Left ventricle myocardium superior (tissue), 1 donor: ENCODE results near the gene KDSR. TPM values are rescaled to one million over a fixed set of nuclear protein-coding genes. Genes with fewer than 3 reads are reported as not detected.

Experiments used
- ATAC-seq: fragments of 200-7000 bp; cut with Tn5 transposase; one replicate; pipeline ENCODE4 v1.9.1; 2020; ENCODE audit warnings: mild to moderate bottlenecking, moderate library complexity
- DNase-seq: peaks from one replicate; pipeline ENCODE4 v3.0.0-alpha.2; 2020
- intact Hi-C: fragments of 100-400 bp; cut with micrococcal nuclease; formaldehyde crosslinking; loops from one replicate; pipeline ENCODE4 v1.11.0; 2022
- total RNA-seq: library from RNA; stranded (reverse); fragmentation: NEBNext Ultra II Directional; extraction: Animal tissue kit (Norgen Biotek cat#: 25700); gene quantifications from one replicate; pipeline ENCODE4 v1.2.1, GENCODE V29; 2021
- donor health status: DM: no; HTN: yes; CAD: no; lungs with severe emphysema.

The KDSR gene
- total RNA-seq, 1 donor from 2014 or later = 32.9 TPM

- DNase-seq (no peak), ATAC-seq (no peak)
- intact Hi-C loops = no loop called here
Observed at GRCh38 chr18:63326011-63326410, 41.0 kb downstream of the KDSR start.

GRCh38 chr18:63325086-63325686 lies 41.8 kb downstream of the KDSR start:
- intact Hi-C loops = no loop called here
- ATAC-seq (no peak), DNase-seq (no peak)

DNA sequence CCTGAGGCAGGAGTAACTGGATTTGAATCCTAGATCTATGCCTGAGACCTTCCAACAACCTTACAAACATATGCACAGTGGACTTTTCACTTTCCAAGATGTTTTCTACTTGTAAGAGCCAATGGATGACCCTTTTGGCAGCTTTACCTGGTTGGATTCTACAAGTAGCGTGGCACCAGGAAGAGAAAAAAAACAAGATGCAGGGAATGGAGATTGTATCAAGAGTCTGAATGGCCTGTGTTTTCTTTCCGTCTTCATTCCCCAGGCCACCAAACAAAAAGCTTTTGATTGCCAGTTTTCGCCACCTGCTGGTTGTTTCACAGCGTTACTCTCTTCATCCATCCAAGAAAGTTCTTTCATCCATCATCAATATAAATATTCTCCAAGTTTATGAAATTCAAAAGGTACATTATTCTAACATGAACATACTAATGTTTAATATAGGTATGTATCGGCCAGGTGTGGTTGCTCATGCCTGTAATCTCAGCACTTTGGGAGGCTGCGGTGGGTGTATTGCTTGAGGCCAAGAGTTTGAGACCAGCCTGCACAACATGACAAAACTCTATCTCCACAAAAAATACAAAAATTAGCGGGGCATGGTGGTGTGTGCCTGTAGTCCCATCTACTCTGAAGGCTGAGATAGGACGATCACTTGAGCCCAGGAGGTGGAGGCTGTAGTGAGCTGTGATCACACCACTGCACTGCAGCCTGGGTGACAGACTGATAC lies 43.9 kb downstream of the KDSR start:
- DNase-seq (no peak), ATAC-seq (peak; percentile 19)
- intact Hi-C loops = loop anchor here (2.0 to 5.0 kb wide), 2 partner anchors 196 to 306 kb away; no protein-coding TSS in a partner anchor

GRCh38 chr18:63322206-63322605 lies 44.8 kb downstream of the KDSR start:
- intact Hi-C loops = loop anchor here (2.0 to 5.0 kb wide), 2 partner anchors 195 to 305 kb away; no protein-coding TSS in a partner anchor
- ATAC-seq (no peak), DNase-seq (no peak)

GRCh38 chr18:63321291-63321690 lies 45.7 kb downstream of the KDSR start:
- intact Hi-C loops = loop anchor here (5.0 kb wide), 1 partner anchor 194 kb away; no protein-coding TSS in a partner anchor
- ATAC-seq = no peak

GRCh38 chr18:63320975-63321265 lies 46.1 kb downstream of the KDSR start:
- no peak for ATAC-seq
- intact Hi-C loops = loop anchor here (5.0 kb wide), 1 partner anchor 194 kb away; no protein-coding TSS in a partner anchor

More at GRCh38 chr18:63321291-63321690, 45.7 kb downstream of the KDSR start:
- no peak for DNase-seq

GRCh38 chr18:63320123-63320974 lies 46.7 kb downstream of the KDSR start:
- intact Hi-C loops = loop anchor here (5.0 kb wide), 1 partner anchor 193 kb away; no protein-coding TSS in a partner anchor
- DNase-seq (peak; percentile 60), ATAC-seq (peak; percentile 82)

More at GRCh38 chr18:63320975-63321265, 46.1 kb downstream of the KDSR start:
- DNase-seq = no peak

DNA sequence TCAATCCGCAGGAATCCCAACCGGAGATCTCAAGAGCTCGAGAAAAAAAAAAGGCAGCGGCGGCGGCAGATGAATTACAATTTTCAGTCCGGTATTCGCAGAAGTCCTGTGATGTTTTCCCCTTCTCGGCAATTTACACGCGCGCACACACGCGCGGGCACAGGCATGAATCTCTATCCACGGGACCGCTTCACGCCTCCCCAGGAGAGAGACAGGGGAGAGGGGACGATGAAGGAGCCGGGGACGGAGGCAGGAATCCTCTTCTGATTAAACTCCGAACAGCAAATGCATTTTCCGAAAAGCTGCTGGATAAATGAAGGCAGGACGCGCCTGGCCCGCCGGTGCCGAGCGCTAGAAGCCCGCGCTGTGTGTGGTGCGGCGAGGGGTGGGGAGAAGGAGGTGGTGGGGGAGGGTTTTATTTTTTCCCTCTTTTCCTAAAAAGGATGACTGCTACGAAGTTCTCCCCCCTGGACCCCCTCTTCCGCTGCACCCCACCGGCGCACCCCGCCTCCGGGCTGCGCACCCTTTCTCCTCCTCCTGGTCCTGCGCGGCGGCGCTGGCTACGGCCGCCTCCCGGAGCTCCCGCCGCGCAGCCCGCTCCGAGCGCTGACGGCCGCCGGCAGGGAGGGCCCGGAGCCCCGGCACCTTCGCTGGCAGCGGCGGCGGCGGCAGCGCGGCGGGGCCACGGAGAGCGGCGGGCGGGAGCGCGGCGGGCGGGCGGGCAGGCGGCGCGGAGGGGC lies 47.5 kb downstream of the KDSR start, which contains the start of gene BCL2:
TSS of gene BCL2 (minus strand) at position 387 of the 740 bp plus-strand sequence.
- peak; percentile 42 for ATAC-seq
- intact Hi-C loops = loop anchor here (5.0 kb wide), 1 partner anchor 192 kb away; no protein-coding TSS in a partner anchor
- peak; percentile 87 for DNase-seq

GRCh38 chr18:63318889-63319382 lies 48.1 kb downstream of the KDSR start:
- intact Hi-C loops = no loop called here
- ATAC-seq (no peak), DNase-seq (no peak)

DNA sequence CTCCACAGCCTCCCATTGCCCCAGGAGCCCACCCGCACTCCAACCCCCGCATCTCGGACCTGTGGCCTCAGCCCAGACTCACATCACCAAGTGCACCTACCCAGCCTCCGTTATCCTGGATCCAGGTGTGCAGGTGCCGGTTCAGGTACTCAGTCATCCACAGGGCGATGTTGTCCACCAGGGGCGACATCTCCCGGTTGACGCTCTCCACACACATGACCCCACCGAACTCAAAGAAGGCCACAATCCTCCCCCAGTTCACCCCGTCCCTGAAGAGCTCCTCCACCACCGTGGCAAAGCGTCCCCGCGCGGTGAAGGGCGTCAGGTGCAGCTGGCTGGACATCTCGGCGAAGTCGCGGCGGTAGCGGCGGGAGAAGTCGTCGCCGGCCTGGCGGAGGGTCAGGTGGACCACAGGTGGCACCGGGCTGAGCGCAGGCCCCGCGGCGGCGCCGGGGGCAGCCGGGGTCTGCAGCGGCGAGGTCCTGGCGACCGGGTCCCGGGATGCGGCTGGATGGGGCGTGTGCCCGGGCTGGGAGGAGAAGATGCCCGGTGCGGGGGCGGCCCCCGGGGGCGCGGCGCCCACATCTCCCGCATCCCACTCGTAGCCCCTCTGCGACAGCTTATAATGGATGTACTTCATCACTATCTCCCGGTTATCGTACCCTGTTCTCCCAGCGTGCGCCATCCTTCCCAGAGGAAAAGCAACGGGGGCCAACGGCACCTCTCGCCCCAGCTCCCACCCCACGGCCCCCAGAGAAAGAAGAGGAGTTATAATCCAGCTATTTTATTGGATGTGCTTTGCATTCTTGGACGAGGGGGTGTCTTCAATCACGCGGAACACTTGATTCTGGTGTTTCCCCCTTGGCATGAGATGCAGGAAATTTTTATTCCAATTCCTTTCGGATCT lies 48.8 kb downstream of the KDSR start:
- intact Hi-C loops = no loop called here
- peak; percentile 4 for ATAC-seq

DNA sequence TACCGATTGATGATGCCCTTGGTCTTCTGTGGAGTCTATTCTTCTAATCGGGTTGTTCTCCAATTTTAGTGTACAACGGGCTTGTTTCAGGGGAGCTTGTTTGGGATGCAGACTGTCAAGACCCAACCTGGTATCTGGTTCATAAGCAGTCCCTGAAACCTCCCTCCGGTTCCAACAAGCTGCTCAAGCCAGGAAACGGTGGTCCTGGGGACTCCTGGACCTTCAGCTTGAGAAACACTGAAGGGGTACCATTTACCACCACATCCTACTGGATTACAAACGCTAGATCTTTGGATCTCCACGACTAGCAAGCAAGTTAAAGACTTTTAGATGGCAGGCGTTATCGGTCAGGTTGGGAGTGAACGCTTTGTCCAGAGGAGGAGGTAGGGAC lies 49.5 kb downstream of the KDSR start:
- no peak for ATAC-seq
- no peak for DNase-seq
- intact Hi-C loops = no loop called here

More for the DNA sequence above, 48.8 kb downstream of the KDSR start:
- peak; percentile 74 for DNase-seq

- intact Hi-C loops = no loop called here
- DNase-seq (no peak), ATAC-seq (no peak)
Observed at GRCh38 chr18:63316612-63317555, 50.1 kb downstream of the KDSR start.

GRCh38 chr18:63315876-63316275 lies 51.1 kb downstream of the KDSR start:
- intact Hi-C loops = no loop called here
- DNase-seq = no peak
- no peak for ATAC-seq

GRCh38 chr18:63315131-63315662 lies 51.8 kb downstream of the KDSR start:
- intact Hi-C loops = no loop called here

DNA sequence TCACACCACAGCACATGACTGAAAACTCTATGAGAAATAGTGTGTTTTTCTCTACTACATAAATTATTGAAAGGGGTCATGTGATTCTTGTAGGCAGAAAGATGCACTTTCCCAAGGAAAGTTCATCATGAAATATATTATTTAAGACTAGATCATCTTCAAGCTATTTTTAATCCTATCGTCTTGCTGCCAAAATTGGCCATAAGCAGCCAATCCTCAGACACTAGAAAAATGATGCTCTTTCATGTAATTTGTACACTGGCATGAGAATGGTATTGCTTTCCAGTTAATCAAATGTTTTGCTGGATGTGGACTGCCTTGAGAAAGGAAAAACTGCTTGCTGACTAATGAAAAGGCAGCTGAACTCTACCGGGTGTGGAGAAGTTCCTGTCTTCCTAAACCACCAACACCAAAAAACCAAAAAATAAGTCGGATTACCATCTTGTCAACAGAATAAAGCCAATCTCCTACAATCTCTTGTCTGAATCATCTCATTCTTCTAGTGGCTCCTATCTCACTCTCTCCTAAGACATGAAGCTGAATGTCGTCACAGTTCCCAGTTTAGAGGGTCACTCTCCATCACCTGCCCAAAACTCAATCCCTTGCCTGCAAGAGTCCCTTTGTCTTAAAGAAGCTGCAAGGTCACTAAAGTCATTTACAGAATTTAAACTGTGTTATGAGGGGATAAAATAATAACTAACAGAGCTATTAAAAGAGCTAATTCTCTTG lies 52.8 kb downstream of the KDSR start:
- intact Hi-C loops = no loop called here
- DNase-seq = no peak
- ATAC-seq = no peak

More at GRCh38 chr18:63315131-63315662, 51.8 kb downstream of the KDSR start:
- ATAC-seq (no peak), DNase-seq (no peak)
